ENCODE measurements around the gene MAP2K5. TPM values are rescaled to one million over a fixed set of nuclear protein-coding genes. Genes with fewer than 3 reads are reported as not detected.

Gene MAP2K5
- total and polyA plus RNA-seq, 9 of the 15 experiments (the other 6 are each of a cell fraction or from before 2014, with no cell fraction given), result 0.41 to 16.5 (median 7.5) TPM

DNA sequence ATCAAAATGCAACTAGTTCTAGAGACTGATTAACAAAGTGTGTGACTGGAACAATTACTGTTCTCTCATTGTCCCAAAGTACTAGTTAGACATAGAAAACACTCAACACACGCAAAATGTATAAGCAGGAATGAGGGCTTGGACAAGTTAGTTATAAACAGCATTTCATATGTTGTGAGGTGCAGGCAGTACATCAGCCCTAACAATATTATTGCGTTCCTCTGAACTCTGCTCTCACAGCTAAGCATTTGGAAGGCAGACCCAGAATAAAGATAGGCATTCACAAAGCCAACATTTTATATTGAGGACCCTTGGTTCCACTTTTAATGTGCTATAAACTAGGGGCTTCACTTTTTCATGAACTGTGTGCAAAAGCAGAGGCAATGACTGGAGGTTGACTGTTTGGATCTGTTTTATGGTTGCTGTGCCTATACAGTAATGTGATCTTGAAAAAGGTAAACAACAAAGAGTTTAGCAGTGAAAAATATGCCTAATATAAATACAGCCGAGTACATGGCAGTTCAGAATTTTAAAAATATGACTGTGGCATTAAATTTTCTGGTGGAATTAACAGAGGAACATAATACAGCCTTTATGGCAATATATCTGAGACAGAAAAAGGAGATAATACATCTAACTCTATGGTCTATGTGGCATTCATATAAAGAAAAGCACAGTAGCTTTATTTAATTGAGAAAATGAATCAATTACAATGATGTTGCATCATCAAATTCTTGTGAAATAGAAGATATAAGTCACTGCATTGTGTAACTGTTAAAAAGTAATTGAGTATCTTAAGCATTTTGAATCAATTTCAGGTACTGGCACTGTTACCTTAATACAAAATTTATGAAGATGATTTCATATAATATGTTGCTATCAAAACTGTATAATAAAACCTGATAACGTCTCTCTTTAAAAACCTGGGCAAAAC, 202.8 kb downstream of the MAP2K5 start (continued):
- TF ChIP-seq, protein P1, sequence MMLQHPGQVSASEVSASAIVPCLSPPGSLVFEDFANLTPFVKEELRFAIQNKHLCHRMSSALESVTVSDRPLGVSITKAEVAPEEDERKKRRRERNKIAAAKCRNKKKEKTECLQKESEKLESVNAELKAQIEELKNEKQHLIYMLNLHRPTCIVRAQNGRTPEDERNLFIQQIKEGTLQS (IDR thresholded peaks at IDR 0.05), result peak; percentile 95
- TF ChIP-seq, protein P1 (CRISPR knock-in tag; conservative IDR thresholded peaks at IDR 0.05), result no peak
- TF ChIP-seq FOXK2 (conservative IDR thresholded peaks at IDR 0.05 in 1 of 2, IDR thresholded peaks at IDR 0.05 in 1 of 2; ENCODE audit: low read depth in 2 of 2) (no peak), ATF7 (IDR thresholded peaks at IDR 0.05) (peak; percentile 13; the same call in 1 of the 2 replicates), ZNF347 (CRISPR knock-in tag; IDR thresholded peaks at IDR 0.05; ENCODE audit: low read depth) (no peak), ETV1 (tag; conservative IDR thresholded peaks at IDR 0.05; ENCODE audit: low read depth) (no peak), TRIM24 (IDR thresholded peaks at IDR 0.05) (peak; percentile 95 to 96), FOSL1 (tag; conservative IDR thresholded peaks at IDR 0.05) (0 out of 2 replicates have a peak, but pooled peaks have one; percentile 16), PPARD (CRISPR knock-in tag; IDR thresholded peaks at IDR 0.05) (no peak), NCOA1 (IDR thresholded peaks at IDR 0.05; ENCODE audit: low read depth) (no peak), ZSCAN32 (CRISPR knock-in tag; IDR thresholded peaks at IDR 0.05) (0 out of 2 replicates have a peak, but pooled peaks have one; percentile 69), HNRNPH1 (optimal IDR thresholded peaks at IDR 0.05; ENCODE audit: low read depth, low read length) (no peak)
- TF ChIP-seq, protein P2, sequence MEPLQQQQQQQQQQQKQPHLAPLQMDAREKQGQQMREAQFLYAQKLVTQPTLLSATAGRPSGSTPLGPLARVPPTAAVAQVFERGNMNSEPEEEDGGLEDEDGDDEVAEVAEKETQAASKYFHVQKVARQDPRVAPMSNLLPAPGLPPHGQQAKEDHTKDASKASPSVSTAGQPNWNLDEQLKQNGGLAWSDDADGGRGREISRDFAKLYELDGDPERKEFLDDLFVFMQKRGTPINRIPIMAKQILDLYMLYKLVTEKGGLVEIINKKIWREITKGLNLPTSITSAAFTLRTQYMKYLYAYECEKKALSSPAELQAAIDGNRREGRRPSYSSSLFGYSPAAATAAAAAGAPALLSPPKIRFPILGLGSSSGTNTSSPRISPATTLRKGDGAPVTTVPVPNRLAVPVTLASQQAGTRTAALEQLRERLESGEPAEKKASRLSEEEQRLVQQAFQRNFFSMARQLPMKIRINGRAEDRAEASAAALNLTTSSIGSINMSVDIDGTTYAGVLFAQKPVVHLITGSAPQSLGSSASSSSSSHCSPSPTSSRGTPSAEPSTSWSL (CRISPR knock-in tag; IDR thresholded peaks at IDR 0.05; ENCODE audit: borderline replicate concordance), result no peak
- TF ChIP-seq, protein P3, sequence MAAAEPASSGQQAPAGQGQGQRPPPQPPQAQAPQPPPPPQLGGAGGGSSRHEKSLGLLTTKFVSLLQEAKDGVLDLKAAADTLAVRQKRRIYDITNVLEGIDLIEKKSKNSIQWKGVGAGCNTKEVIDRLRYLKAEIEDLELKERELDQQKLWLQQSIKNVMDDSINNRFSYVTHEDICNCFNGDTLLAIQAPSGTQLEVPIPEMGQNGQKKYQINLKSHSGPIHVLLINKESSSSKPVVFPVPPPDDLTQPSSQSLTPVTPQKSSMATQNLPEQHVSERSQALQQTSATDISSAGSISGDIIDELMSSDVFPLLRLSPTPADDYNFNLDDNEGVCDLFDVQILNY (CRISPR knock-in tag; IDR thresholded peaks at IDR 0.05), result no peak
- TF ChIP-seq, protein P4, sequence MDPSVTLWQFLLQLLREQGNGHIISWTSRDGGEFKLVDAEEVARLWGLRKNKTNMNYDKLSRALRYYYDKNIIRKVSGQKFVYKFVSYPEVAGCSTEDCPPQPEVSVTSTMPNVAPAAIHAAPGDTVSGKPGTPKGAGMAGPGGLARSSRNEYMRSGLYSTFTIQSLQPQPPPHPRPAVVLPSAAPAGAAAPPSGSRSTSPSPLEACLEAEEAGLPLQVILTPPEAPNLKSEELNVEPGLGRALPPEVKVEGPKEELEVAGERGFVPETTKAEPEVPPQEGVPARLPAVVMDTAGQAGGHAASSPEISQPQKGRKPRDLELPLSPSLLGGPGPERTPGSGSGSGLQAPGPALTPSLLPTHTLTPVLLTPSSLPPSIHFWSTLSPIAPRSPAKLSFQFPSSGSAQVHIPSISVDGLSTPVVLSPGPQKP (CRISPR knock-in tag; IDR thresholded peaks at IDR 0.05), result no peak
- TF ChIP-seq, protein P5, sequence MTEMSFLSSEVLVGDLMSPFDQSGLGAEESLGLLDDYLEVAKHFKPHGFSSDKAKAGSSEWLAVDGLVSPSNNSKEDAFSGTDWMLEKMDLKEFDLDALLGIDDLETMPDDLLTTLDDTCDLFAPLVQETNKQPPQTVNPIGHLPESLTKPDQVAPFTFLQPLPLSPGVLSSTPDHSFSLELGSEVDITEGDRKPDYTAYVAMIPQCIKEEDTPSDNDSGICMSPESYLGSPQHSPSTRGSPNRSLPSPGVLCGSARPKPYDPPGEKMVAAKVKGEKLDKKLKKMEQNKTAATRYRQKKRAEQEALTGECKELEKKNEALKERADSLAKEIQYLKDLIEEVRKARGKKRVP (CRISPR knock-in tag; IDR thresholded peaks at IDR 0.05), result peak; percentile 59
- TF ChIP-seq, protein P6, sequence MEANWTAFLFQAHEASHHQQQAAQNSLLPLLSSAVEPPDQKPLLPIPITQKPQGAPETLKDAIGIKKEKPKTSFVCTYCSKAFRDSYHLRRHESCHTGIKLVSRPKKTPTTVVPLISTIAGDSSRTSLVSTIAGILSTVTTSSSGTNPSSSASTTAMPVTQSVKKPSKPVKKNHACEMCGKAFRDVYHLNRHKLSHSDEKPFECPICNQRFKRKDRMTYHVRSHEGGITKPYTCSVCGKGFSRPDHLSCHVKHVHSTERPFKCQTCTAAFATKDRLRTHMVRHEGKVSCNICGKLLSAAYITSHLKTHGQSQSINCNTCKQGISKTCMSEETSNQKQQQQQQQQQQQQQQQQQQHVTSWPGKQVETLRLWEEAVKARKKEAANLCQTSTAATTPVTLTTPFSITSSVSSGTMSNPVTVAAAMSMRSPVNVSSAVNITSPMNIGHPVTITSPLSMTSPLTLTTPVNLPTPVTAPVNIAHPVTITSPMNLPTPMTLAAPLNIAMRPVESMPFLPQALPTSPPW (CRISPR knock-in tag; IDR thresholded peaks at IDR 0.05), result peak; percentile 20; the same call in 1 of the 2 replicates
- TF ChIP-seq, protein P7, sequence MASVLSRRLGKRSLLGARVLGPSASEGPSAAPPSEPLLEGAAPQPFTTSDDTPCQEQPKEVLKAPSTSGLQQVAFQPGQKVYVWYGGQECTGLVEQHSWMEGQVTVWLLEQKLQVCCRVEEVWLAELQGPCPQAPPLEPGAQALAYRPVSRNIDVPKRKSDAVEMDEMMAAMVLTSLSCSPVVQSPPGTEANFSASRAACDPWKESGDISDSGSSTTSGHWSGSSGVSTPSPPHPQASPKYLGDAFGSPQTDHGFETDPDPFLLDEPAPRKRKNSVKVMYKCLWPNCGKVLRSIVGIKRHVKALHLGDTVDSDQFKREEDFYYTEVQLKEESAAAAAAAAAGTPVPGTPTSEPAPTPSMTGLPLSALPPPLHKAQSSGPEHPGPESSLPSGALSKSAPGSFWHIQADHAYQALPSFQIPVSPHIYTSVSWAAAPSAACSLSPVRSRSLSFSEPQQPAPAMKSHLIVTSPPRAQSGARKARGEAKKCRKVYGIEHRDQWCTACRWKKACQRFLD (CRISPR knock-in tag; IDR thresholded peaks at IDR 0.05), result 0 out of 2 replicates have a peak, but pooled peaks have one; percentile 28
